ENCODE results near the gene PRR27.

DNA sequence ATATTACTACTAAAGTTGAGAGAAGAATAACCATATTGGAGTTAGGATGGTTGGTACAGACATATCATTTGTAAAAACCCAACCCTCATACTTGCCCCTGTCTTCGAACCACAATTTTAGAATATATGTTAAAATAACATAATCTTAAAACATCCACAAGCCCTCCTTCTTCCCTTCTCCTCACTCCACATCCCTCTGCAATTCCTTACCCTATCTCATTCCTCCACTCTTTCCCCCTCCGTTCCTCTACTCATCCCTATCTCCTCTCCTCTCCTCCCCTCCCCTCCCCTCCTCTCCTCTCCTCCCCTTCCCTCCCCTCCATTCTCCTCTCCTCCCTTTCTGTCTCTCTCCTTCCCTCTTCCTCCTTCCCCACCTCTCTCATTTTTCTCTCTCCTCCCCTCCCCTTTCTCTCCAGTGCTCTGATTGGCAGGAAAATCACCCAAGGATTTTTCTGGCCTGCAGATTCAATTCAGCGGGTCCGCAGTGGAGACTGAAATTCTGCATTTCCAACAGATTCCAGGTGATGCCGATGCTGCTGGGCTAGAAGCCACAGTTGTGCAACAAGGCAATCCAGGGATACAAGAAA, 24.1 kb downstream of the PRR27 start:
- TF ChIP-seq, protein P1, sequence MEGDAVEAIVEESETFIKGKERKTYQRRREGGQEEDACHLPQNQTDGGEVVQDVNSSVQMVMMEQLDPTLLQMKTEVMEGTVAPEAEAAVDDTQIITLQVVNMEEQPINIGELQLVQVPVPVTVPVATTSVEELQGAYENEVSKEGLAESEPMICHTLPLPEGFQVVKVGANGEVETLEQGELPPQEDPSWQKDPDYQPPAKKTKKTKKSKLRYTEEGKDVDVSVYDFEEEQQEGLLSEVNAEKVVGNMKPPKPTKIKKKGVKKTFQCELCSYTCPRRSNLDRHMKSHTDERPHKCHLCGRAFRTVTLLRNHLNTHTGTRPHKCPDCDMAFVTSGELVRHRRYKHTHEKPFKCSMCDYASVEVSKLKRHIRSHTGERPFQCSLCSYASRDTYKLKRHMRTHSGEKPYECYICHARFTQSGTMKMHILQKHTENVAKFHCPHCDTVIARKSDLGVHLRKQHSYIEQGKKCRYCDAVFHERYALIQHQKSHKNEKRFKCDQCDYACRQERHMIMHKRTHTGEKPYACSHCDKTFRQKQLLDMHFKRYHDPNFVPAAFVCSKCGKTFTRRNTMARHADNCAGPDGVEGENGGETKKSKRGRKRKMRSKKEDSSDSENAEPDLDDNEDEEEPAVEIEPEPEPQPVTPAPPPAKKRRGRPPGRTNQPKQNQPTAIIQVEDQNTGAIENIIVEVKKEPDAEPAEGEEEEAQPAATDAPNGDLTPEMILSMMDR (IDR thresholded peaks at IDR 0.05; ENCODE audit: low read length): no peak
- no peak for TF ChIP-seq EZH2 (optimal IDR thresholded peaks at IDR 0.05; ENCODE audit: low read depth, low read length)

All from MM.1S (cell line).